ENCODE measurements around the gene ARRDC3.
"Not testable (repeated sequence)": the region's sequence is repeated elsewhere in the genome, so short reads cannot be mapped to it uniquely, and the experiment has no call there.

The ARRDC3 gene

GRCh38 chr5:91340532-91340931 is 42.6 kb downstream of the ARRDC3 start:
- in situ Hi-C loops (cut with MboI; ENCODE audit: low pct_unique_long_range_greater_than_20kb, low sequenced_read_pairs, unreplicated experiment) = no loop called here
- no peak for TF ChIP-seq CTCF (IDR thresholded peaks at IDR 0.05; ENCODE audit: extremely low read depth, insufficient read depth, missing control alignments)

GRCh38 chr5:91339063-91339705 is 43.9 kb downstream of the ARRDC3 start:
- DNase-seq (ENCODE audit: low spot score) = no peak
- in situ Hi-C loops (cut with MboI; ENCODE audit: low pct_unique_long_range_greater_than_20kb, low sequenced_read_pairs, unreplicated experiment) = no loop called here
- no peak for TF ChIP-seq CTCF (IDR thresholded peaks at IDR 0.05; ENCODE audit: extremely low read depth, insufficient read depth, missing control alignments)

More at GRCh38 chr5:91340532-91340931, 42.6 kb downstream of the ARRDC3 start:
- no peak for DNase-seq (ENCODE audit: low spot score)

GRCh38 chr5:91332267-91333045 is 50.7 kb downstream of the ARRDC3 start:
- in situ Hi-C loops (cut with MboI; ENCODE audit: low pct_unique_long_range_greater_than_20kb, low sequenced_read_pairs, unreplicated experiment) = no loop called here
- TF ChIP-seq CTCF (IDR thresholded peaks at IDR 0.05; ENCODE audit: extremely low read depth, insufficient read depth, missing control alignments) = no peak
- DNase-seq (ENCODE audit: low spot score) = no peak

- in situ Hi-C loops (cut with MboI; ENCODE audit: low pct_unique_long_range_greater_than_20kb, low sequenced_read_pairs, unreplicated experiment) = no loop called here
- DNase-seq (ENCODE audit: low spot score) = no peak
- TF ChIP-seq CTCF (IDR thresholded peaks at IDR 0.05; ENCODE audit: extremely low read depth, insufficient read depth, missing control alignments) = no peak
These were observed 51.4 kb downstream of the ARRDC3 start for GRCh38 chr5:91331705-91332104.

GRCh38 chr5:91329283-91329682 is 53.8 kb downstream of the ARRDC3 start:
- DNase-seq (ENCODE audit: low spot score) = no peak
- in situ Hi-C loops (cut with MboI; ENCODE audit: low pct_unique_long_range_greater_than_20kb, low sequenced_read_pairs, unreplicated experiment) = no loop called here
- no peak for TF ChIP-seq CTCF (IDR thresholded peaks at IDR 0.05; ENCODE audit: extremely low read depth, insufficient read depth, missing control alignments)

- DNase-seq (ENCODE audit: low spot score) = no peak
- in situ Hi-C loops (cut with MboI; ENCODE audit: low pct_unique_long_range_greater_than_20kb, low sequenced_read_pairs, unreplicated experiment) = no loop called here
- TF ChIP-seq CTCF (IDR thresholded peaks at IDR 0.05; ENCODE audit: extremely low read depth, insufficient read depth, missing control alignments) = no peak
These were observed 54.4 kb downstream of the ARRDC3 start for GRCh38 chr5:91328743-91329142.

- DNase-seq (ENCODE audit: low spot score); in situ Hi-C loops (cut with MboI; ENCODE audit: low pct_unique_long_range_greater_than_20kb, low sequenced_read_pairs, unreplicated experiment): not testable (repeated sequence)
These were observed 60.1 kb downstream of the ARRDC3 start for GRCh38 chr5:91322981-91323380.

All from GM13977 (cell line).